ENCODE data around the gene WHRN. TPM values are rescaled to one million over a fixed set of nuclear protein-coding genes. Genes with fewer than 3 reads are reported as not detected.

The WHRN gene
- total RNA-seq, 1 experiment from 2014 or later: 9.4 TPM

DNA sequence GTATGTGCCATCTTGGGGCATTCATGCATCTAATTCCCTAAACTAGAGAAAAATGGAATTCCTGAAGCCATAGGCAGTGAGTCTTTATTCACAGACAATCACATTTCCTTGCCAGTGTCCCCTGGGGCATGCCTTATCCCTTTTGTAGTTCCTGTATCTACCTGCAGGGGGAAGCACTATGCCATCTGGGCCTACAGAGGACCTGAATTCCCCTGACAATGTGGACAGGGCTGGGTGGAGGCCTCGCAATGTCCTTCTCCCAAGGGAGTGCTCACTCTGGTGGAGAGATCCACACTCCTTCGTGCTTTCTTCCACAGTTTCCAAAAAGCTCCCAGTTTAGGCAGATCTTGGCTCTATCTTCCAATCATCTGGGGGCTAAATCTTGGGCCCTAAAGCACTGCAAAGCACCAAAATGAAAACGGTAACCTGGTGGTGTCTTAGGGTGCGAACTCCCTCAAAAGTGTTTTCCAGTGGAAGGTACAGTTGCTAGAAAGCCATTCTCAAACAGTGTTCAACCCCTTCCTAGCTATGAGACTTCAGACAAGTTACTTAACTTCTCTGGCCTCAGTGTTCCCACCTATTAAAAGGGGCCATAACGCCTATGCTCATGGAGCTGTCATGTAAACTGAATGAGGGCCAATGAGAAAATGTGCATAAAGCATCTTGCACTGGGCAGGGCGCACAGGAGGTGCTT, 17.5 kb downstream of the WHRN start:
- DNase-seq (ENCODE audit: unreplicated experiment): peak; percentile 89
- POLR2A ChIA-PET: interaction anchor here (0.9 to 6.2 kb wide), 4 partner anchors 14 to 104 kb away, joined by 3 to 37 read pairs (median 5); partner anchors contain the start of gene ATP6V1G1
- H3K4me1 Mint-ChIP-seq (ENCODE audit: insufficient read depth, unreplicated experiment): peaks cover 22% of the 10 kb centered on the region

GRCh38 chr9:114486205-114486963, 18.9 kb downstream of the WHRN start:
- intact Hi-C loops (cut with micrococcal nuclease): loop anchor here (1.0 to 10.0 kb wide), 2 partner anchors 147 to 528 kb away; no protein-coding TSS in a partner anchor

More for the DNA sequence above, 17.5 kb downstream of the WHRN start:
- Mint-ChIP-seq H3K27ac (ENCODE audit: low read depth, unreplicated experiment) (no peak overlapping the region), H3K4me3 (ENCODE audit: unreplicated experiment) (no peak overlapping the region), H3K9me3 (ENCODE audit: unreplicated experiment) (no peaks in the 10 kb centered on the region), H3K36me3 (ENCODE audit: insufficient read depth, unreplicated experiment) (no peaks in the 10 kb centered on the region), H3K27me3 (ENCODE audit: insufficient read depth, unreplicated experiment) (no peaks in the 10 kb centered on the region)
- TF ChIP-seq, protein P1, sequence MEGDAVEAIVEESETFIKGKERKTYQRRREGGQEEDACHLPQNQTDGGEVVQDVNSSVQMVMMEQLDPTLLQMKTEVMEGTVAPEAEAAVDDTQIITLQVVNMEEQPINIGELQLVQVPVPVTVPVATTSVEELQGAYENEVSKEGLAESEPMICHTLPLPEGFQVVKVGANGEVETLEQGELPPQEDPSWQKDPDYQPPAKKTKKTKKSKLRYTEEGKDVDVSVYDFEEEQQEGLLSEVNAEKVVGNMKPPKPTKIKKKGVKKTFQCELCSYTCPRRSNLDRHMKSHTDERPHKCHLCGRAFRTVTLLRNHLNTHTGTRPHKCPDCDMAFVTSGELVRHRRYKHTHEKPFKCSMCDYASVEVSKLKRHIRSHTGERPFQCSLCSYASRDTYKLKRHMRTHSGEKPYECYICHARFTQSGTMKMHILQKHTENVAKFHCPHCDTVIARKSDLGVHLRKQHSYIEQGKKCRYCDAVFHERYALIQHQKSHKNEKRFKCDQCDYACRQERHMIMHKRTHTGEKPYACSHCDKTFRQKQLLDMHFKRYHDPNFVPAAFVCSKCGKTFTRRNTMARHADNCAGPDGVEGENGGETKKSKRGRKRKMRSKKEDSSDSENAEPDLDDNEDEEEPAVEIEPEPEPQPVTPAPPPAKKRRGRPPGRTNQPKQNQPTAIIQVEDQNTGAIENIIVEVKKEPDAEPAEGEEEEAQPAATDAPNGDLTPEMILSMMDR (IDR thresholded peaks at IDR 0.05; ENCODE audit: unreplicated experiment): peak; percentile 83
- CTCF ChIA-PET: interaction anchor here (0.6 to 6.3 kb wide), 34 partner anchors 8 to 189 kb away, joined by 3 to 70 read pairs (median 4); no protein-coding TSS in a partner anchor
- no TSS peak for BruUV-seq (replicated peaks)
- intact Hi-C loops (cut with micrococcal nuclease): loop anchor here (1.0 to 10.0 kb wide), 7 partner anchors 15 to 527 kb away; partner anchors contain the start of genes ATP6V1G1 and TMEM268

GRCh38 chr9:114484854-114485443, 20.3 kb downstream of the WHRN start:
- H3K4me1 Mint-ChIP-seq (ENCODE audit: insufficient read depth, unreplicated experiment): peaks cover 22% of the 10 kb centered on the region
- H3K27ac Mint-ChIP-seq (ENCODE audit: low read depth, unreplicated experiment): no peak overlapping the region
- BruUV-seq (replicated peaks): no TSS peak
- no peaks in the 10 kb centered on the region for H3K9me3 Mint-ChIP-seq (ENCODE audit: unreplicated experiment)
- peak; percentile 90 for DNase-seq (ENCODE audit: unreplicated experiment)
- POLR2A ChIA-PET: interaction anchor here (0.6 to 6.2 kb wide), 7 partner anchors 17 to 245 kb away, joined by 3 to 37 read pairs (median 3); partner anchors contain the start of gene TMEM268
- intact Hi-C loops (cut with micrococcal nuclease): loop anchor here (10.0 kb wide), 1 partner anchor 530 kb away; no protein-coding TSS in a partner anchor
- no peaks in the 10 kb centered on the region for H3K36me3 Mint-ChIP-seq (ENCODE audit: insufficient read depth, unreplicated experiment)
- CTCF ChIA-PET: interaction anchor here (0.7 to 6.3 kb wide), 11 partner anchors 12 to 177 kb away, joined by 3 to 70 read pairs (median 5); no protein-coding TSS in a partner anchor
- TF ChIP-seq, protein P1 (IDR thresholded peaks at IDR 0.05; ENCODE audit: unreplicated experiment): no peak
- peak overlapping the region; percentile 38 for H3K4me3 Mint-ChIP-seq (ENCODE audit: unreplicated experiment)
- no peaks in the 10 kb centered on the region for H3K27me3 Mint-ChIP-seq (ENCODE audit: insufficient read depth, unreplicated experiment)

More at GRCh38 chr9:114486205-114486963, 18.9 kb downstream of the WHRN start:
- ChIA-PET CTCF (interaction anchor here (0.6 to 6.3 kb wide), 25 partner anchors 10 to 432 kb away, joined by 3 to 70 read pairs (median 6); no protein-coding TSS in a partner anchor), POLR2A (interaction anchor here (1.1 to 6.2 kb wide), 2 partner anchors 16 to 101 kb away, joined by 7 to 37 read pairs; partner anchors contain the start of gene ATP6V1G1)
- no peak overlapping the region for H3K27ac Mint-ChIP-seq (ENCODE audit: low read depth, unreplicated experiment)
- TF ChIP-seq, protein P1 (IDR thresholded peaks at IDR 0.05; ENCODE audit: unreplicated experiment): no peak
- H3K27me3 Mint-ChIP-seq (ENCODE audit: insufficient read depth, unreplicated experiment): no peaks in the 10 kb centered on the region
- DNase-seq (ENCODE audit: unreplicated experiment): no peak
- H3K4me1 Mint-ChIP-seq (ENCODE audit: insufficient read depth, unreplicated experiment): peaks cover 22% of the 10 kb centered on the region
- no peak overlapping the region for H3K4me3 Mint-ChIP-seq (ENCODE audit: unreplicated experiment)
- no TSS peak for BruUV-seq (replicated peaks)
- H3K36me3 Mint-ChIP-seq (ENCODE audit: insufficient read depth, unreplicated experiment): no peaks in the 10 kb centered on the region
- H3K9me3 Mint-ChIP-seq (ENCODE audit: unreplicated experiment): no peaks in the 10 kb centered on the region

Measured in MCF 10A (cell line).